HepG2 (cell line): ENCODE measurements around the gene TSPYL2. TPM values are rescaled to one million over a fixed set of nuclear protein-coding genes. Genes with fewer than 3 reads are reported as not detected.

ENCODE experiments used
- ATAC-seq: fragments of 200-7000 bp; cut with Tn5 transposase; 3 replicates; pipeline ENCODE4 v1.9.1; 2020; ENCODE audit warnings: mild to moderate bottlenecking, moderate library complexity
- BruUV-seq: library from RNA; stranded (reverse); fragments of 400-500 nt; replicated peaks from 2 replicates; lab custom pipeline; 2021; lab: Mats Ljungman, UMichigan
- CTCF ChIA-PET: fragments of 300-600 bp; formaldehyde crosslinking; extraction: SDS; loops from one replicate; lab custom pipeline; 2021; ENCODE audit warnings: low total read pairs, inconsistent platforms, low intra/inter-chr PET ratio; lab: Yijun Ruan, JAX
- POLR2A ChIA-PET: fragments of 350-600 bp; sonication (Branson Sonifier 250); formaldehyde crosslinking; loops from one replicate; lab custom pipeline; 2020; ENCODE audit warnings: antibody characterized with exemption, inconsistent platforms; lab: Yijun Ruan, JAX
- DNase-seq: peaks from one replicate; pipeline ENCODE4 v3.0.0-alpha.2; 2015; ENCODE audit warnings: low spot score
- FAIRE-seq: peaks from 3 replicates; lab custom pipeline; 2011; peaks lifted over from hg19 to GRCh38; lab: Jason Lieb, UNC
- H2AFZ ChIP-seq: one replicate; pipeline ENCODE4 v1.6.1; 2011; ENCODE audit warnings: low read length, inconsistent platforms
- H3K27ac ChIP-seq: fragments of 300-600 bp; 3 replicates; pipeline ENCODE4 v1.8.0; 2011; ENCODE audit warnings: mixed run types, mild to moderate bottlenecking, mixed read lengths, low read length, inconsistent platforms; ENCODE audit not compliant: insufficient read depth; ENCODE audit errors: extremely low read length
- H3K27me3 ChIP-seq, 2 experiments: fragments of 200-600 bp in 1 of 2; 2 replicates in 1 of 2; 3 replicates in 1 of 2; pipeline versions ENCODE4 v1.6.0 to v1.8.0; 2011; ENCODE audit warnings: low read length in 2 of 2, mild to moderate bottlenecking in 2 of 2, moderate library complexity in 2 of 2, inconsistent platforms in 1 of 2; ENCODE audit not compliant: insufficient read depth in 2 of 2, control insufficient read depth in 1 of 2
- H3K36me3 ChIP-seq, 2 experiments: fragments of 200-600 bp in 1 of 2; replicated peaks in 1 of 2; 2 replicates in 1 of 2; 3 replicates in 1 of 2; pipeline versions ENCODE4 v1.5.1 to v1.8.0; 2011; ENCODE audit warnings: low read length in 2 of 2, inconsistent platforms in 1 of 2; ENCODE audit not compliant: insufficient read depth in 2 of 2, control insufficient read depth in 1 of 2
- H3K4me1 ChIP-seq: 2 replicates; pipeline ENCODE4 v1.5.1; 2012; ENCODE audit warnings: low read length, inconsistent platforms; ENCODE audit not compliant: insufficient read depth
- H3K4me2 ChIP-seq: 2 replicates; pipeline ENCODE4 v1.6.0; 2011; ENCODE audit warnings: low read depth, low read length, inconsistent platforms
- H3K4me3 ChIP-seq, 3 experiments: fragments of 200-600 bp in 1 of 3; sonication (generic), shearing (Covaris generic) in 1 of 3; replicated peaks in 1 of 3; 2 replicates each; pipeline ENCODE4 v1.5.1; 2011 to 2016; ENCODE audit warnings: low read length in 3 of 3, inconsistent platforms in 2 of 3, low read depth in 2 of 3, mild to moderate bottlenecking in 2 of 3, control low read depth in 1 of 3, mixed read lengths in 1 of 3; ENCODE audit not compliant: insufficient read depth in 1 of 3
- H3K79me2 ChIP-seq: one replicate; pipeline ENCODE4 v1.6.1; 2011; ENCODE audit warnings: low read length, inconsistent platforms; ENCODE audit not compliant: insufficient read depth
- H3K9ac ChIP-seq: 2 replicates; pipeline ENCODE4 v1.6.0; 2011; ENCODE audit warnings: mild to moderate bottlenecking, low read depth, low read length, inconsistent platforms; ENCODE audit not compliant: insufficient read depth
- H3K9me3 ChIP-seq: 2 replicates; pipeline ENCODE4 v1.5.1; 2012; ENCODE audit warnings: mild to moderate bottlenecking, low read length
- H4K20me1 ChIP-seq: 2 replicates; pipeline ENCODE4 v1.6.0; 2011; ENCODE audit warnings: inconsistent platforms, mild to moderate bottlenecking, low read length, moderate library complexity; ENCODE audit not compliant: insufficient read depth
- RFXAP ChIP-seq: sonication (generic); formaldehyde crosslinking; IDR thresholded peaks from 2 replicates; pipeline ENCODE4 v1.4.0; 2020; ENCODE audit warnings: missing genetic modification reagents, borderline replicate concordance
- TARDBP ChIP-seq: sonication (generic); formaldehyde crosslinking; IDR thresholded peaks from 2 replicates; pipeline ENCODE4 v1.8.0; 2022; ENCODE audit warnings: mild to moderate bottlenecking, missing genetic modification reagents
- ZNF264 ChIP-seq: sonication (generic); formaldehyde crosslinking; IDR thresholded peaks from 2 replicates; pipeline ENCODE4 v1.4.0; 2020; ENCODE audit warnings: missing genetic modification reagents
- ZNF577 ChIP-seq: sonication (generic); formaldehyde crosslinking; IDR thresholded peaks from 2 replicates; pipeline ENCODE4 v1.4.0; 2020; ENCODE audit warnings: mild to moderate bottlenecking, low read depth, missing genetic modification reagents, borderline replicate concordance
- WGBS: methylation state at CpG from one replicate; pipeline ENCODE4 v1.1.6; 2017; ENCODE audit warnings: low lambda C conversion rate; 5-methylcytosine and 5-hydroxymethylcytosine counted together
- in situ Hi-C: cut with HindIII; loops from 2 replicates; pipeline ENCODE4 v1.10.0; 2017; ENCODE audit warnings: low pct_unique_long_range_greater_than_20kb; ENCODE audit not compliant: extremely low pct_ligation_motif_present
- intact Hi-C: fragments of 100-400 bp; cut with micrococcal nuclease; formaldehyde crosslinking; loops from one replicate; pipeline ENCODE4 v1.10.0; 2022; ENCODE audit not compliant: unreplicated experiment
- polyA plus RNA-seq, 8 experiments: library from polyadenylated mRNA; depleted of rRNA in 3 of 8; stranded (reverse) in 7 of 8; unstranded in 1 of 8; fragments of >200 nt; fragmentation: Illumina TruSeq in 4 of 8; extraction: Trizol in 4 of 8; gene quantifications; 2 replicates each; pipeline versions ENCODE4 v1.2.1 to v1.2.3, GENCODE V29; 2011 to 2016; ENCODE audit warnings: low read depth in 4 of 8, missing spikeins in 1 of 8, mixed read lengths in 1 of 8; ENCODE audit not compliant: insufficient read depth in 1 of 8
- total RNA-seq, 5 experiments: library from RNA; depleted of rRNA; stranded (reverse); fragments of >200 nt; fragmentation: Illumina TruSeq; extraction: Trizol; gene quantifications; 2 replicates each; pipeline ENCODE4 v1.2.3, GENCODE V29; 2016; ENCODE audit warnings: low read depth in 1 of 5
- TF ChIP-seq, protein P1 (sequence below): sonication (generic); formaldehyde crosslinking; IDR thresholded peaks from 2 replicates; pipeline ENCODE4 v1.4.0; 2020; ENCODE audit warnings: missing genetic modification reagents

The TSPYL2 gene
- total and polyA plus RNA-seq, 2 of the 13 experiments (the other 11 are each of a cell fraction or from before 2014, with no cell fraction given): 10.1 to 15.5 TPM

GRCh38 chrX:53128097-53128749 is 46.1 kb downstream of the TSPYL2 start (continued):
- TF ChIP-seq, protein P1, sequence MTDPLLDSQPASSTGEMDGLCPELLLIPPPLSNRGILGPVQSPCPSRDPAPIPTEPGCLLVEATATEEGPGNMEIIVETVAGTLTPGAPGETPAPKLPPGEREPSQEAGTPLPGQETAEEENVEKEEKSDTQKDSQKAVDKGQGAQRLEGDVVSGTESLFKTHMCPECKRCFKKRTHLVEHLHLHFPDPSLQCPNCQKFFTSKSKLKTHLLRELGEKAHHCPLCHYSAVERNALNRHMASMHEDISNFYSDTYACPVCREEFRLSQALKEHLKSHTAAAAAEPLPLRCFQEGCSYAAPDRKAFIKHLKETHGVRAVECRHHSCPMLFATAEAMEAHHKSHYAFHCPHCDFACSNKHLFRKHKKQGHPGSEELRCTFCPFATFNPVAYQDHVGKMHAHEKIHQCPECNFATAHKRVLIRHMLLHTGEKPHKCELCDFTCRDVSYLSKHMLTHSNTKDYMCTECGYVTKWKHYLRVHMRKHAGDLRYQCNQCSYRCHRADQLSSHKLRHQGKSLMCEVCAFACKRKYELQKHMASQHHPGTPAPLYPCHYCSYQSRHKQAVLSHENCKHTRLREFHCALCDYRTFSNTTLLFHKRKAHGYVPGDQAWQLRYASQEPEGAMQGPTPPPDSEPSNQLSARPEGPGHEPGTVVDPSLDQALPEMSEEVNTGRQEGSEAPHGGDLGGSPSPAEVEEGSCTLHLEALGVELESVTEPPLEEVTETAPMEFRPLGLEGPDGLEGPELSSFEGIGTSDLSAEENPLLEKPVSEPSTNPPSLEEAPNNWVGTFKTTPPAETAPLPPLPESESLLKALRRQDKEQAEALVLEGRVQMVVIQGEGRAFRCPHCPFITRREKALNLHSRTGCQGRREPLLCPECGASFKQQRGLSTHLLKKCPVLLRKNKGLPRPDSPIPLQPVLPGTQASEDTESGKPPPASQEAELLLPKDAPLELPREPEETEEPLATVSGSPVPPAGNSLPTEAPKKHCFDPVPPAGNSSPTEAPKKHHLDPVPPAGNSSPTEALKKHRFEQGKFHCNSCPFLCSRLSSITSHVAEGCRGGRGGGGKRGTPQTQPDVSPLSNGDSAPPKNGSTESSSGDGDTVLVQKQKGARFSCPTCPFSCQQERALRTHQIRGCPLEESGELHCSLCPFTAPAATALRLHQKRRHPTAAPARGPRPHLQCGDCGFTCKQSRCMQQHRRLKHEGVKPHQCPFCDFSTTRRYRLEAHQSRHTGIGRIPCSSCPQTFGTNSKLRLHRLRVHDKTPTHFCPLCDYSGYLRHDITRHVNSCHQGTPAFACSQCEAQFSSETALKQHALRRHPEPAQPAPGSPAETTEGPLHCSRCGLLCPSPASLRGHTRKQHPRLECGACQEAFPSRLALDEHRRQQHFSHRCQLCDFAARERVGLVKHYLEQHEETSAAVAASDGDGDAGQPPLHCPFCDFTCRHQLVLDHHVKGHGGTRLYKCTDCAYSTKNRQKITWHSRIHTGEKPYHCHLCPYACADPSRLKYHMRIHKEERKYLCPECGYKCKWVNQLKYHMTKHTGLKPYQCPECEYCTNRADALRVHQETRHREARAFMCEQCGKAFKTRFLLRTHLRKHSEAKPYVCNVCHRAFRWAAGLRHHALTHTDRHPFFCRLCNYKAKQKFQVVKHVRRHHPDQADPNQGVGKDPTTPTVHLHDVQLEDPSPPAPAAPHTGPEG: no peak

DNA sequence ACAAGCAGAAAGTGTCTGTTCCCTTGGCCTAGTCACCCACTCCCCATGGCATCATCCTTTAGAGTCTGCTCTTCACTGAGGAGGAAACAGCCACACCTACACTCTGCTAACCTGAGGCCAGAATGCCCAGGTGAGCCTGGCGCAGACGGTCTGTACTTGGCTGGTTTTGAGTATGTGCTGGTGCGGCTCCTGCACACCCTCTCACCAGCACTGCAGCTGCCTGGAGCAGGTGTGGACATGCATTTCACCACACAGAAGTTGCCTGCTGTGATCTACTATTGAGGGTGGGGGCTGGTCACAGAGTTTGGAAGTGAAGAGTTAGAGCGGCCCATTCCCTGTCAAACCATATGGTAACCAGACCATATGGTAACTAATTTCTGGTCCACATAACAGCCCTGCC is 51.2 kb downstream of the TSPYL2 start:
- POLR2A ChIA-PET: no interaction called here
- no peaks in the 10 kb centered on the region for H3K79me2 ChIP-seq
- intact Hi-C loops: no loop called here

More for the DNA sequence above, 51.2 kb downstream of the TSPYL2 start:
- BruUV-seq: no TSS peak
- Histone ChIP-seq H3K4me3 (no peak overlapping the region), H3K36me3 (0 out of 5 replicates have a peak, but pooled peaks cover 0 to 6% of the 10 kb centered on the region in 2 experiments), H4K20me1 (no peaks in the 10 kb centered on the region), H2AFZ (no peak overlapping the region), H3K9ac (no peak overlapping the region), H3K4me2 (no peak overlapping the region), H3K27me3 (no peaks in the 10 kb centered on the region), H3K27ac (no peak overlapping the region), H3K4me1 (no peaks in the 10 kb centered on the region), H3K9me3 (no peaks in the 10 kb centered on the region)
- CTCF ChIA-PET: no interaction called here
- WGBS: no CpG with 5 or more reads among the region's 4 CpGs
- in situ Hi-C loops: no loop called here
- FAIRE-seq: no peak
- no peak for DNase-seq
- no peak for ATAC-seq
- no peak for TF ChIP-seq RFXAP
- no peak for TF ChIP-seq TARDBP
- no peak for TF ChIP-seq ZNF264
- TF ChIP-seq ZNF577 (CRISPR knock-in tag): no peak
